Activated gamma-delta T cell treated with Interleukin-2 at 50 U/mL for 16 hours (primary cell): Measurements from ENCODE around the gene SEMA6C.

Experiments
- DNase-seq: peaks from one replicate; pipeline ENCODE4 v3.0.0-alpha.2; 2020

The SEMA6C gene

GRCh38 chr1:151158326-151158725, 11.9 kb upstream of the SEMA6C start:
- DNase-seq, result no peak

- peak; percentile 57 for DNase-seq
Observed at GRCh38 chr1:151157067-151157531, 10.7 kb upstream of the SEMA6C start.

DNA sequence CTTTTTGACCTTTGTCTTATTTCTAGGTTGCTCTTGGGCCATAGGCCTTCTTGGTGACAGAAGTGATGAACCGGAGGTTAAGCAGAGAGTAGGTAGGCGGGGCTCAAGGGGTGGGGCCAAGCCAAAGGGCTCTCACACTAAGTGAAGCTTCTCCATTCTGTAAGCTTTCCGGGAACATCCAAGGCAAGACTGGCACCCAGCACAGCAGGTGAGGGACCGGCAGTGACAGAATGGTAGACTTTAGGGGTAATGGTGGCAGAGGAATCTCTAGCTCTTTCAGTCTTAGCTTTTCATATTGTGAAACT, 10.0 kb upstream of the SEMA6C start, which contains the start of gene TNFAIP8L2:
TNFAIP8L2 (plus strand) TSS at position 135 of the 305 bp plus-strand sequence. CDS start 2,049 bp downstream, outside the sequence.
- peak; percentile 78 for DNase-seq

- DNase-seq, result no peak
Observed at GRCh38 chr1:151147665-151148064, 1.2 kb upstream of the SEMA6C start.

DNA sequence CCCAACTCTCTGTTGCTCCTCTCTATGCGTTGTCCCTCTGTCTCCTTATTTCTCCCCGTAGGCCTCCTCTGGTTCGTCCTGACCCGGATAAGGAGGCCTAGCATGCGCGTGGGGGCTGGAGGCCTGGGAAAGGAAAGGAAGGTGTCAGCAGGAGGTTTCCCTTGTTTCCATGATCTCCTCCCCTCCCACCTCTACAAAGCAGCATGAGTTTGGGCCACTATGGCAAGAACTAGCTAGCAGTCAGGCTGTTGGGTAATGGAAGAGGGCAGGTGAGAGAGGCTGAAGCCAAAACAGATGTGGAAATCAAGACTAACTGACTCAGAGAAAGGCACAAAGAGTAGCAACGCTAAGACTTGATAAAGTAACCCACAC, 687 bp upstream of the SEMA6C start:
- DNase-seq, result no peak

DNA sequence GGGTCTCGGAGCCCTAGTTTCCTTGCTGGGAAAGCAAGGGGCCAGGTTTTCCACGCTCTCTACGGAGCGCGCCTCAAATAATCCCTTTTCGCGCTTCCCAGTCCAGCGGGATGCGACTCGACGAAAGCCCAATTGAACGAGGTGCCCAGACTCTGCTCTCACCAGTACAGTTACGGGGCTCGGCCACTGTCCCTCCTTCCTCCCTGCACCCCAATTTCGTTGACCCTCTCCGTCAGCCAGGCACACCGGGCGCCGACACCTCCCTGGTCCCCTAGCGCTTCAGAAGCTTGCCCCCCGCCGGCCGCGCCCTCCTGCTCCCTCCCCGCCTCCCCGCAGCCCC, 389 bp downstream of the SEMA6C start:
- no peak for DNase-seq

DNA sequence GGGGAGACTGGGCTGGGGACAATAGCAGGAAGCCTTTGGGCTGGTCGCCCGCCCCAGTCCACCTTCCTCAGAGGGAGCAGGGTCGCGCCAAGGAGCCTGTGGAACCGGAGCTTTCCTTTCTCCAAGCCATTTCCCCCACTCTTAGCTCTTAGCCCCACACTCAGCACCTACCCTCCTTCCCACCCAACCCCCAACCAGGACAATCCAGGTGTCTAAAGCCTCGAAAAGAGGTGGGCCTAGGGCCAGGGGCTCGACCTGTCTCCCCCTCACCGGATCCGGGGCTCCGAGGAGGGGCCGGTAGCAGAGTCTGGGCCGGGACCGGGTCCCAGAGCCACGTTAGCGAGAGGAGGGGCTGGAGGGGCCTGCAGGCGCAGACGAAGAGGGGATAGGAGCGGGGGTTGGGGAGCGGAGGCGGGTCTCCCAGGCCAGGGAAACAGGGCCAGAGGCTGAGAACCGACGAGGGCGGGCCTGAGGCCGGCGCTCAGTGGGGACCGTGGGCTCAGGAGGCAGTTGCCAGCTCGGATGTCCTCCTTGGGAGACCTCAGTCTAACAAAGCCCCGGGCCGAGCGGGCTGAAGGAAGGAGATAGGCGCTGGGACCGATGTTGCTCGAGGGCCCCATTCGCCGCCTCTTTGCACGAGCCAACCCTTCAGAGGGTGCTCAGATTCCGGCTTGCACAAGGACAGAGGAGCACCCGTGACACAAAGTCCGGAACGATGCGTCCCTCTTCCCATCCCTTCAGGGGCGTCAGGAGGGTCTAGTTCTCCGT, 943 bp downstream of the SEMA6C start:
- peak; percentile 29 for DNase-seq

GRCh38 chr1:151144474-151145303, 1.7 kb downstream of the SEMA6C start:
- no peak for DNase-seq

GRCh38 chr1:151143986-151144385, 2.4 kb downstream of the SEMA6C start:
- no peak for DNase-seq

GRCh38 chr1:151143057-151143435, 3.4 kb downstream of the SEMA6C start:
- DNase-seq, result no peak

GRCh38 chr1:151142411-151143056, 3.9 kb downstream of the SEMA6C start:
- no peak for DNase-seq

GRCh38 chr1:151137789-151138188, 8.6 kb downstream of the SEMA6C start:
- DNase-seq, result no peak

- DNase-seq, result no peak
Observed at GRCh38 chr1:151135433-151136385, 10.7 kb downstream of the SEMA6C start.

GRCh38 chr1:151134991-151135390, 11.4 kb downstream of the SEMA6C start:
- DNase-seq, result no peak

DNA sequence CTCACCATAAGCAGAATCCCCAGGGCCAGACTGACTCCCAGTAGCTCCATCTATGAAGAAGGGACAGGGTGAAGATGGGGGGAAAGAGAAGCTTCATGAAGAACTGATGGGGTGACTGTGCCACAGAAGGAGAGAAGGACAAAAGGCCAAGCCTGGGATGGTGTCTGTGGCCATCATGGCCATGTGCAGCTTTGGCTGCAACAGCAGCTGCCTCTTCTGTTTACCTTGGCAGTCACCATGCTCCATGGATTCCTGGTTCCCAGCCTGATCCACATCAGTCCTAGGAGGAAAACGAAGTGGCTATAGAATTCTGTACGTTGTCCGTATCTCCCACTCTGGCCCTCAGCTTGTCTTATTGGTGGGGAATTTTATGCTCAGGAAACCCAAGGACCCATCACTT, 12.0 kb downstream of the SEMA6C start:
- no peak for DNase-seq

DNA sequence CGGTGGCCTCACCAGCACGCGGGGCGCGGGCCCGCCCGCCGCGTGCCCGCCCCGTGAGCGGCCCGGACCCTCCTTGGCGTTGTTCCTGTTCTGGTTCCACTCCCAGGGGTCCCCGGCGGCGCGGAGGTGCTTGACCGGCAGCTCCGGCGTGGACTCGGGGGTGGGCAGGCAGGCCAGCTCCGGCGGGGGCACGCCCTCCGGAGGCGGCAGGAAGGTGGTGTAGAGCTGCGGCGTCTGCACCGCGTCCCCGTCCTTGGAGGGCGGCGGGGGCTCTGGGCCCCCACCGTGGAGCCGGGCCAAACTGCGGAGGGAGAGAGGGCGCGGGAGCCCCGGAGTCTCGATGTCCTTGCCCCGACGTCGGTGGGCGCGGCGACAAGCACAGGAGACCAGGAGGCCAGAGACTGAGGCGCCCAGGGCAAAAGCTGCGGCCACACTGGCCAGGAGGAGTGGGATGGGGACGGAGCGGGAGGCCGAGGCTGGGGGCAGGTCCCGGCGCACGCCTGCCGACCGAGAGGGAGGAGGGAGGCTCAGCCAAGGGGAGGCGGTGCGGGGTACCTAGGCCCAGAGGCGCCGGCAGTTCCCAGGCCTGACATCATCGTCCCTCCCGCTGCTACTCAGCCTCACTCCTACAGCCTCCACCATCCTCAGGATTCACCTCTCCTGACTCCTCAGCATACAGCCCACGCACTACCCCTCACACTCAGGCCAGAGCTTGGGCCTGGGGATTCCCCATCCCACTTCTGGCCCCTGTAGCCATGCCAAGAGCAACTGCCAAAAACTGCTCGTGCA, 13.2 kb downstream of the SEMA6C start:
- no peak for DNase-seq

DNA sequence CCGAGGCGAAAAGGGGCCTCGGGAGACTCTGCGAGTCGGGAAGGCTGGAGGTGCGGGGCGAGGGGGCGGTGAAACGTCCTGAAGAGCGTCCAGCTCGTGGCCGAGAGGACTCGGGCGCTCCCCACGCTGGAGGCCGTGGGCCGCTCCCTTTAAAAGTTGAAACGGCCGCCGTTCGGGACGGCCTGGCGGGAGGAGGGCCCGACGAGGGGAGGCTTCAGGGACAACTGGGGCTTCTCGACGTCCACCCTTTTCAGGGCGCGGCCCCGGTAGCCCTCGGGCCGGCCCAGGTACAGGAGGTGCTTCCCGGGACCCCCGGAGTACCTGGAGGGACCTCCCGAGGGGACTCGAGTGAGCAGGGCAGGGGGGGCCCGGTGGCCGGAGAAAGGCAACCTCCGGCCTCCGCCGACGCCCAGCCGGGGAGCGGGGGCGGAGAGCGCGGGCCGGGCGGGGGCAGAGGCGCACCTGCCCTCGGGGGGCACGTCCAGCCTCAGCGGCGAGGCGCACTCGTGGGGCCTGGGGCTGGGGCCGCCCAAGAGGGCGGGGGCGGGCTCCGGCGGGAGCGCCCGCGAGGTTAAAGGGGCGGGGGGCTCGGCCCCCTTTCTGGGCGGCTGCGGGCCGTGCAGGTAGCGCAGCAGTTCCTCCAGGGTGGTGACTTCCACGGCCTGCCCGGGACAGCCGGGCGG, 14.0 kb downstream of the SEMA6C start:
- no peak for DNase-seq

DNA sequence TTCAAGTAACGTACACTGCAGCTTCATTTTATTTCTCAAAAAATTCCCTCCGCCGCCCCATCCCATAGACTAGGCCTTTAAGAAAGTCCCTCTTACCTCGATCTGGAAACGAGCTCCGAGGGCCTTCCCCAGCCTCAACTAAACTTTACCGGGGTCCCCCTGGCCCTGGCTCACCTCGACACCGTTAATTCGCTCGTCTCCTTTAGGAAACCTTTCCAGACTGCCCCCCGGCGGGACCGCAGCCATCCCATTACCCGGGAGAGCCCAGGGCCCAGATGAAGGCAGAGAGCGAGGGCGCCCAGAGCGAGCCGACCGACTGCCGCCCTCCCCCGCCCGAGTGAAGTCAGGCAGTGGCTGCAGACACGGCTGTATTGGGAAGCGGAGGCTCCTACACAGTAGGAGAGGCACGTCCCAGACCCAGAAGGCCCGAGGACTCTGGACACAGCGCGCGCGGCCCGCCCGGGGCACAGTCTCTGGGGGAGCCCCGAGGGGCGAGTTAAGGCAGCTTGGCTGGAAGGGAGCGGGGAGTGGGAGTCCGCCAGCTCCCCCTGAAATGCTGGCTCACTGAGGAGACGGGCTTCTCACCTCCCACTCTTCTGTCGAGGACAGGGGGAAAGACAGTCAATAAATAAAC, 14.6 kb downstream of the SEMA6C start:
- DNase-seq, result no peak

DNA sequence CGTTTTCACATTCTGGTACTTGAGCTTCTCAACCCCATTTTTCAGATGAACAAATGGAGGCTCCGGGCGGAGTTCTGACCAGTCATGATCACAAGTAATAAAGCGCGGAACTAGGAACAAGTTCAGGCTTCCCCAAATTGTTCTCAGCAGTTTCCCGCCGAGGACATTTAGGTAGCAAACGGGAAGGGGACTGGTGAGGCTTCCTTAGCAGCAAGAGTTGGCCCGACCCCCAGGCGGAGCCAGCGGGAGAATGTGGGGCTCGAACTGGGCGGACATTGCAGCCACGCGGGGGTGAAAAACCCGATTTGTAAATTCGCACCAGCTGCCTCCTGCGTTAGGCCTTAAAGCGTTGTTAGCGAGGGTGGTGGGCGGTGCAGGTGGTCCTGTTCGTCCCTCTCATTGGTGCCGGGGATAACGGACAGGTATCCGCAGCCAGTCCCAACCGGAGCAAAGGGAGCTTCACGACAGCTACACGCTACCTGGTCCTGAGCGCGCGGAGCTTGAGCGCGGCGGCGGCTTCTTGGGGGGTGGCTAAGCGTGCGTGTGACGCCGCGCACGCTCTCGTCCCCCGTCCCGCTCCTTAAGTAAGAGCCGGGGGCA, 15.3 kb downstream of the SEMA6C start:
- peak; percentile 76 for DNase-seq

DNA sequence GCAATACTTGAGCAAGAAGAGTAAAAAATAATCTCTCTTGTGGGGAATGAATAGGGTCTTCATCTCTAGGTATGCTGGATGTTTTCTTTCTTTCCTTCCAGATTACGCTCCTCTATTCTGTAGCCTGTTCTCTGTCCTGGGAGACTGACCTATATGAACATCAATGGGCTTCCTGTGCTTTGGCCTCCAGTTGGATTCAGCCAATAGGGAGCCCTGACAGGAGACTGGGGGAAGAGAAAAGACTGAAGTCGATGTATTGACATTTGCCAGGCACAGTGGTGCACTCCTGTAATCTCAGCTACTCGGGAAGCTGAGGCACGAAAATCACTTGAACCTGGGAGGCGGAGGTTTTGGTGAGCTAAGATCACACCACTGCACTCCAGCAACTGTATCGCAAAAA, 17.6 kb downstream of the SEMA6C start:
- DNase-seq, result no peak
